Activated CD4-positive, CD25-positive, alpha-beta regulatory T cell treated with anti-CD3 and anti-CD28 coated beads, Interleukin-2, amount 50 U/mL, for 72 hours (primary cell): ENCODE results near the gene MTNR1A.

Experiments used
- DNase-seq: peaks from one replicate; pipeline ENCODE4 v3.0.0; 2021

Gene MTNR1A

DNA sequence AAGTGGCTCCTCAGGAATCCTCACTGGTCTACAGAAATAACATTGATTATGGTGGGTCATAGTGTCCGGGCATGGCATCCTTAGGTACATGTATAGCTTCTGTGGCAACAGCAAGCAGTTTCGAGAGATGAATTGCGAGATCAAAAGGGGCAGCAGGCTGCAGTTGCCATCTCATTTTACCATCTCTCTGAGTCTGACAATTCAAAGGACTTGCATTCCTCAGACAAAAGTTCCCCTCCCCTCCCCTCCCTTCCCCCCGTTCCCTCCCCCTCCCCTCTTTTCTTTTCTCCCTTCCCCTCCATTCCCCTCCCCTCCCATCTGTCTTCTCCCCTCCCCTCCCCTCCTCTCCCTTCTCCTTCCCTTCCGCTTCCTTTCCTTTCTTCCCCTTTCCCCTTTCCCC is 70.2 kb downstream of the MTNR1A start:
- DNase-seq = no peak

GRCh38 chr4:186483656-186484055 is 71.7 kb downstream of the MTNR1A start:
- no peak for DNase-seq
